Chondrocyte (in vitro differentiated cells): ENCODE results near the gene ATP1A1. TPM values are rescaled to one million over a fixed set of nuclear protein-coding genes. Genes with fewer than 3 reads are reported as not detected.

ENCODE experiments used
- DNase-seq: peaks from one replicate; pipeline ENCODE4 v3.0.0; 2021; ENCODE audit warnings: mixed read lengths, low spot score
- H3K27ac Mint-ChIP-seq: one replicate; pipeline ENCODE4 v1.8.0; 2021; ENCODE audit warnings: mild to moderate bottlenecking, moderate library complexity, mixed read lengths; ENCODE audit not compliant: unreplicated experiment
- H3K27me3 Mint-ChIP-seq: 2 replicates; pipeline ENCODE4 v1.8.0; 2021; ENCODE audit warnings: low read depth, mixed read lengths
- H3K36me3 Mint-ChIP-seq: 2 replicates; pipeline ENCODE4 v1.8.0; 2021; ENCODE audit warnings: low read depth, mixed read lengths
- H3K4me1 Mint-ChIP-seq: 2 replicates; pipeline ENCODE4 v1.8.0; 2021; ENCODE audit warnings: low read depth, mild to moderate bottlenecking, mixed read lengths
- H3K4me3 Mint-ChIP-seq: one replicate; pipeline ENCODE4 v1.8.0; 2021; ENCODE audit warnings: mild to moderate bottlenecking, moderate library complexity, mixed read lengths; ENCODE audit not compliant: unreplicated experiment
- H3K9me3 Mint-ChIP-seq: 2 replicates; pipeline ENCODE4 v1.8.0; 2021; ENCODE audit warnings: low read depth, mixed read lengths
- total RNA-seq: library from RNA; stranded (reverse); gene quantifications from 3 replicates; pipeline ENCODE4 v1.2.1, GENCODE V29; 2021
- TF ChIP-seq, protein P1 (sequence below): fragments of 200-600 bp; sonication (generic); IDR thresholded peaks from 2 replicates; pipeline ENCODE4 v1.5.0; 2021; ENCODE audit warnings: antibody characterized with exemption, mild to moderate bottlenecking, moderate library complexity

The ATP1A1 gene
- total RNA-seq, 1 donor from 2014 or later = 188 TPM

DNA sequence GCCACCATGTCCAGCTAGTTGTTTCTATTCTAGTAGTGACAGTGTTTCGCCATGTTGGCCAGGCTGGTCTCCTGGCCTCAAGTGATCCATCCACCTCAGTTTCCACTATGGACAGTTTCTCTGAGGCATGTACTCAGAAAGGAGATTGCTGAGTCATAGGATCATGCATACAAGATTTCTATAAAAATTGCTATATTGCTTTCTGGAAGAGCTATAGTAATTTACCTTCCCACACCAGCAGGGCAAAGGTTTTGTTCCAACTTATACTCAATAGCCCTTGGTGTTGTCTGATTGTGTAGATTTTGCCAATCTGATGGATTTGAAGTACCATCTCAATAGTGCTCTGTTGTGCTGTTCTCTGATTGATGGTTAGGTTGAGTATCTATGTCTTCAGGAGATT is 15.6 kb upstream of the ATP1A1 start:
- DNase-seq = no peak
- H3K4me1 Mint-ChIP-seq = peaks cover 18% of the 10 kb centered on the region
- TF ChIP-seq, protein P1, sequence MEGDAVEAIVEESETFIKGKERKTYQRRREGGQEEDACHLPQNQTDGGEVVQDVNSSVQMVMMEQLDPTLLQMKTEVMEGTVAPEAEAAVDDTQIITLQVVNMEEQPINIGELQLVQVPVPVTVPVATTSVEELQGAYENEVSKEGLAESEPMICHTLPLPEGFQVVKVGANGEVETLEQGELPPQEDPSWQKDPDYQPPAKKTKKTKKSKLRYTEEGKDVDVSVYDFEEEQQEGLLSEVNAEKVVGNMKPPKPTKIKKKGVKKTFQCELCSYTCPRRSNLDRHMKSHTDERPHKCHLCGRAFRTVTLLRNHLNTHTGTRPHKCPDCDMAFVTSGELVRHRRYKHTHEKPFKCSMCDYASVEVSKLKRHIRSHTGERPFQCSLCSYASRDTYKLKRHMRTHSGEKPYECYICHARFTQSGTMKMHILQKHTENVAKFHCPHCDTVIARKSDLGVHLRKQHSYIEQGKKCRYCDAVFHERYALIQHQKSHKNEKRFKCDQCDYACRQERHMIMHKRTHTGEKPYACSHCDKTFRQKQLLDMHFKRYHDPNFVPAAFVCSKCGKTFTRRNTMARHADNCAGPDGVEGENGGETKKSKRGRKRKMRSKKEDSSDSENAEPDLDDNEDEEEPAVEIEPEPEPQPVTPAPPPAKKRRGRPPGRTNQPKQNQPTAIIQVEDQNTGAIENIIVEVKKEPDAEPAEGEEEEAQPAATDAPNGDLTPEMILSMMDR = no peak
- no peak overlapping the region for H3K27ac Mint-ChIP-seq
- H3K36me3 Mint-ChIP-seq = no peaks in the 10 kb centered on the region
- no peaks in the 10 kb centered on the region for H3K27me3 Mint-ChIP-seq
- no peaks in the 10 kb centered on the region for H3K9me3 Mint-ChIP-seq
- H3K4me3 Mint-ChIP-seq = no peak overlapping the region

DNA sequence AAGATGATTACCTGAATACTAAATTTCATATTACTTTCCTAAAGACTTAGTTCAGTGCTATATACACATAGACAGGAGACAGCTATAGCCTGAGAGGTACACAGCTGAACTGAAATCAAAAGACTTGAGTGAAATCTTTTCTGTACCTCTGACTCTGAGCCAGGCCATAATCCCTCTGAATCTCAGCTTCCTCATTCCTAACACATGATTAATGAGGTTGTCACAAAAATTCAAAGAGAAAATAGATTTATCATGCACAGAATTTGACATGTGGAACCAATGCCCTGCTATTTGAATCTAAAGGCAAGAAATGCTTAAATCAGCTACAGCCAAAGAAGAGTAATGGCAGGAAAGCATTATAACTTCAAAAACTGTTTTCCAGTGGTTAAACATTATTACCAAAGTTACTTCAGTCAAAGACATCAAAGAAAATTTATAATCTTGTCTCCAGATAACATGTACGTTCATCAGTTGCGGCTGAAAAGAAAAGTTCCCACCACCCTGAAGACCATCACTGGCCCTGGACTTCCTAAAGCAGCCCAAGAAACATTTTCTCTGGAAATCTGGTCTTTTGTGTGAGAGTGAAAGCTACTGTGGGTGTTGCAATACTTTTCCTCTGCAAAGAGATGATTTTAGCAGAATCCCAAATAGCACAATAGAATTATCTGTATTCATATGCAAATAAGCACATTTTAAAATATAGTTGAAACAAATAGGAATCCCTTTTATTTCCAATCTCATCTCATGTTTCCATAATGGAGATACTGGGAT is 13.8 kb upstream of the ATP1A1 start:
- no peak overlapping the region for H3K27ac Mint-ChIP-seq

DNA sequence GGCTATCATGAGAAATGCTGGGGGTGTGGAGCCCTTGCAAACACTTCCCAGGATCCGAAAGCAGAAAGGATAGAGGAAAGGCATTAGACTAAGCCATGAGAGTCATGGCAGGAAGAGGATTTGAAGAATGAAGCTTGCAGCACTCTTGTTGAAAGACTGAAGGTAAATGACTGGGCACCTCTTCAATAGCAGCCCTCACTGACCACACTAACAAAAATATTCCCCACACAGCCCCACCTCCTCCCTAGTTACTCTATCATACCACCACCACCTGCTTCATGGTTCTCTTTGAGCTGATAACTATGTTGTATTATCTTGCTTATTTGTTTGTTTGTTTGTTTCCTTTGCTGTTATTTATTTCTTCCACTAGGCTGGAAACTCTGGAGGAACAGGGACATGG is 13.2 kb upstream of the ATP1A1 start:
- no peak overlapping the region for H3K27ac Mint-ChIP-seq
- DNase-seq = no peak
- TF ChIP-seq, protein P1 = no peak
- H3K4me1 Mint-ChIP-seq = peaks cover 18% of the 10 kb centered on the region
- peaks cover 4% of the 10 kb centered on the region for H3K27me3 Mint-ChIP-seq
- H3K4me3 Mint-ChIP-seq = no peak overlapping the region
- H3K36me3 Mint-ChIP-seq = no peaks in the 10 kb centered on the region
- no peaks in the 10 kb centered on the region for H3K9me3 Mint-ChIP-seq

More for the DNA sequence above, 13.8 kb upstream of the ATP1A1 start:
- no peak for DNase-seq
- no peak overlapping the region for H3K4me3 Mint-ChIP-seq
- H3K4me1 Mint-ChIP-seq = peaks cover 18% of the 10 kb centered on the region
- H3K27me3 Mint-ChIP-seq = peaks cover 4% of the 10 kb centered on the region
- TF ChIP-seq, protein P1 = no peak
- no peaks in the 10 kb centered on the region for H3K9me3 Mint-ChIP-seq
- no peaks in the 10 kb centered on the region for H3K36me3 Mint-ChIP-seq

DNA sequence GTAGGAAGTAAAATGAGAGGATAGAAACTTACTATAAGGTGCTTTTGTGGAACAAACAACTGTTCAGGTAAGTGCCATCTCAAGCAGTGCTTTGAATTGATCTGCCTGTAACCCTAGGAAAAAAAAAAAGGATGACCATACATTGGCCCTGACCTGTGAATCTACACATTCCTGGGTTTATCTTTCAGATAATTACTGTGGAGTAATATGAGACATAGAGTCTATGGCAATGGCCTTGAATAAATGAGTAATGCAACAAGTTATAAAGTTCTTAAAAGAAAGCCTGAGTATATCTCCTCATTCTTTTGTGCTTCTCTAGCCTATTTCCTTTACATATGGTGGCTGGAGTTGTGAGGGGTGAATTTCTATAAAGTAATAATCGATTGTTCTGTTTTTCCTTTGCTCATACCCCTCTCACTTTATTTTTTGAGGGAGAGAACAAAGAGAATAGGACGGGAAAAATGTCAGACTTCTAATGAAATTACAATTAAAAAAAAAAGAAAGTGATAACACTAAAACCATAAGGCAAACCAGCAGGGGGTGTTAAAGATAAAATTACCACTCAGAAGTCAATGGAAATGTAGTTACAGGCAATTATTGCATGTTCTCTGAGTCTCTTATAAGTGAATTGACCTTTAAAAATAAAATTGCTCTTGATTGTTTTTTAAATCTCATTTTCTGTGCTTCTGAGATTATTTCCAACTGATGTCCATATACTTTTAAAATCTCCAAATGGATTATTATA is 12.4 kb upstream of the ATP1A1 start:
- TF ChIP-seq, protein P1 = peak; percentile 62
- Mint-ChIP-seq H3K27me3 (peaks cover 4% of the 10 kb centered on the region), H3K9me3 (no peaks in the 10 kb centered on the region), H3K4me3 (no peak overlapping the region), H3K36me3 (no peaks in the 10 kb centered on the region), H3K4me1 (peaks cover 18% of the 10 kb centered on the region), H3K27ac (no peak overlapping the region)
- DNase-seq = no peak

DNA sequence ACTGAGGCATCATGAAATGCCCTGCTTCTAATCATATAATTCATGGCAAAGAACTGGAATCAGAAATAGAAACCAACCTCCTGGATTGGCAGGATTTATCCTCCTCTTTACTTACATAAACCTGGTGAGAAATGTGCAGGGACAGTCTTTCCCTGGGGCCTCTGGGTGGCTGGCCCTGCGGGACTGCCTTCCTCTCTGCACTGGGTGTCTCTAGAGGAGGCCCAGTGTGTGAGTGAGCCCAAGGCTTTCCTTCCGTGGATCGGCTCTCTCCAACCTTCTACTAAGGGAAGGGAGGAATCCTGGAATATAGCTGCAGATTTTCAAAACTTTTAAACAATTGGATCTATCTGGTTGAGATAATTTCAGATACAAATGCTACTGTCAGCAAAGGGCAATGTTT is 11.4 kb upstream of the ATP1A1 start:
- Mint-ChIP-seq H3K4me3 (no peak overlapping the region), H3K27me3 (peaks cover 10% of the 10 kb centered on the region), H3K27ac (no peak overlapping the region), H3K9me3 (no peaks in the 10 kb centered on the region), H3K36me3 (no peaks in the 10 kb centered on the region), H3K4me1 (peaks cover 16% of the 10 kb centered on the region)
- DNase-seq = no peak
- TF ChIP-seq, protein P1 = no peak
